HG02938 (cell line): ENCODE results near the gene AGAP3.

Experiments used
- ATAC-seq: cut with Tn5 transposase; IDR thresholded peaks from one replicate; pipeline ENCODE4 v1.9.1; 2021; ENCODE audit warnings: mild to moderate bottlenecking, moderate library complexity; ENCODE audit not compliant: unreplicated experiment

The AGAP3 gene

GRCh38 chr7:151122796-151123157, 36.5 kb downstream of the AGAP3 start:
- ATAC-seq: no peak

GRCh38 chr7:151123158-151123821, 37.0 kb downstream of the AGAP3 start:
- ATAC-seq: no peak

DNA sequence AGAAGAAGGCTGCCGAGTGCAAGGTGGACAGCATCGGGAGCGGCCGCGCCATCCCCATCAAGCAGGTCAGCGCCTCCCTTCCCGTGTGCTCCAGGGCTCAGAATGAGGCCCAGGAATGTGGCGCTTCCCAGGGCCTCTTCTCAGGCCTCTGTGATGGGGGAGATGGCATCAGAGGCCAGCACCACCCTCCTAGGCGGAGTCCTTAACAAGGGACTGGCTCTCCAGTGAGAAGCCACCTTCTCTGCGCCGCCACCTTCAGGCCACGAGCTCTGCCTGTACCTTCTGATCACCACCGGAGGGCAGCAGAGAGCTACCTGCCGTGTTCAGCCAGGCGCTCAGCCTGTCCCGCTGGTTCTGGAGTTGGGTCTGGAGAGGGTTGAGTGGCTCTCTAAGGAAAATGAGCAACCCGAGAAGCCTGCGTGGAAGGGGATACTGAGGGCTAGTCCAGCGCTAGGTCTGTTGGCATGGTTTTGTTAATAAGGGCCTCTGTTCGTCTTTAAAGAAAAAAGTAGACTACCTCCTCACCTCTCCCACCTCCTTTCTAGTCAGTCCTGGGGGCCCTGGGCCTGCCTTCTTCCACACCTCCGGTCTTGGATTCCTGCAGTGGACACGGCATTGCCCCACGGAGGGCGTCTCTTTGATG, 37.7 kb downstream of the AGAP3 start:
- ATAC-seq: no peak

- no peak for ATAC-seq
Observed at GRCh38 chr7:151124481-151124880, 38.2 kb downstream of the AGAP3 start.

GRCh38 chr7:151124899-151125399, 38.7 kb downstream of the AGAP3 start:
- ATAC-seq: no peak

DNA sequence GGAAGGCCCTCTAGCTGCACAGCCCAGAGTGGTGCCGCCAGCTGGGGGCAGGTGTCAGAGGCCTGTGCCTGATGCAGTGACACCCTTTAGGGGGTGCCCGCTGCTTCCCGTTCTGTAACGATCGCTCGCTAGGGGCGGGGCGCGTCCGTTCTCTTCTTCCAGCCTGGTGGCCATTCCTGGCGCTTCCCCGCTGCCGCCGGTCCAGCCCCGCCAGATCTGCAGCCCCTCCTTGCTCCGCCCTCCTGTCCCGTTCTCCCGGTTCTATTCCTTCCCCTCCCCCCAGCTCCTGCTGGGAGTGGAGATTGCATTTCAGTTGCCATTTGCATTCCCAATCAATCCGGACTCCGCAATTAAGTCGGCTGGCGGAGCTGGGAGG, 39.2 kb downstream of the AGAP3 start:
- no peak for ATAC-seq

DNA sequence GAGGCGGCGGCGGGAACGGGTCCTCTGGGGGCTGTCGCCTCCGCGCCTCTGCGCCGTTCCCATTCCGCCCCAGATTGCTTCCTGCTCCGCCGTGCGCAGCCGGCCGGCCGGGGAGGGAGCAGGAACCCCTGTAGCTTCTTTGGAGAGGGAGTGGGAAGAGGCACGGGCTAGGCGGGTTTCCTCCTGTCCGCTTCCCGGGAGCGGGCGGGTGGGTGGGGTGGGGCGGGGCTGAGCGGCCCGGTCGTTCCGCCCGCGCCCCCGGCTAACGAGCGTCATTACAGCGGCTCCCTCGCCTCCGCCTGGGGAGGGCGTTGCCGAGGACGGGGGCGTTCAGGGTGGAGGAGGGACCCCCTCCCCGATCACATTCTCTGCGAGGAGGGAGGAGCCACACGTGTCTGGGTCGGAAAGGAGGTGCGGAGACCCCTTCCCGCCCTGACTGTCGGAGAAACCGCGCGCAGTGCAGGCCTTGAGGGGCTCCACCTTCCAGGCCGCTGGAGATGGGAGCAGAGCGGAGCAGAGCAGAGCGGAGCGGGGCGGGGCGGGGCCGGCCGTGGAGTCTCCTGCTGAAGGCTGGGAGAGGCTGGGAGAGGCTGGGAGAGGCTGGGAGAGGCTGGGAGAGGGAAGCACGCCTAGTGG, 39.7 kb downstream of the AGAP3 start:
- ATAC-seq: no peak

DNA sequence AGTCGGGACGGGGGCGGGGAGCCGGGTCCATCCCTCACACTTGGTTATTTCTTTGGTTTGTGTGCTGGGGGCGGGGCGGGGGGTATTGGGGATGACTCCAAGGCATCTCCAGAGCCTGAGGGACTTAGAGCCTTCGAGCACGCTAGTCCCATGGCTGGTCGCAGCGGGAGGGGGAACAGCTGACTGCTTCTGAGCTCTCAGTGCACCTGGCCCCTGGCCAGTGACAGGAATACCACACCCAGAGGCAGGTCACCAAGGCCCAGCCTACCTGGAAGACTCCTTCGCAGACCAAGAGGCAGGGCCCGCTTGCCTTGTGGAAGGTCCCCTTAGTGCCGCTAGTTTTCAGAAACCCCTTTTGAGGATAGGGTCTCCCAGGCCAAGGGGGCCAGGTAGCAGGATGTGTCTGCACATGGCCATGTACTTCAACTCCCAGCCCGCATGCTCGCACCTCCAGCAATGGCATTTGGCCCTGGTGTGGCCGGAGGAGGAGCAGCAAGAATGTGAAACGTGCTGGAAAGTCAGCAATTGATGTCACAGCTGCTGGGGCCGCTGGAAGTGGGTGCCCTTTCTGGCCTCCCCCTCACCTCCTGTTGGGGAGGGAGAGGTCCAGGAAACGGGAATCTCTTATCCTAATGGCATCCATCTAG, 40.3 kb downstream of the AGAP3 start:
- no peak for ATAC-seq

DNA sequence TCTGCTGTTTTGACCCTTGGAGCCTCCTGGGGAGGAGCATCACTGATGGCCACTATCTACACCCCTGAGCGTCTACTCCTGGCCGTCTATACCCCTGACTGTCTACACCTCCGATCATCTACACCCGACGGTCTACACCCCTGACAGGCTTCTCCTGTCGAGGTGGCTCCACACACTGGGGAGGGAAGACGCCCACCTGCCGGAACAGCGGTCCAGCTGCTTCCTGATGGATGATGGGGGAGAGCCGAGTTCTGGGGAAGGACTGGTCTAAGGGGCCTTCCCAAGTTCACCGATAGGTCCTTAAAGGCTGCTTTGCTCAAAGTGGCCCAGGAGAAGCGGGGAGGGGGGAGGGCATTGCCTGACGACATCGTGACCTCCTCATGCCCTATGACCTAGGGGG, 41.9 kb downstream of the AGAP3 start:
- ATAC-seq: no peak

- ATAC-seq: no peak
Observed at GRCh38 chr7:151128716-151129115, 42.4 kb downstream of the AGAP3 start.

DNA sequence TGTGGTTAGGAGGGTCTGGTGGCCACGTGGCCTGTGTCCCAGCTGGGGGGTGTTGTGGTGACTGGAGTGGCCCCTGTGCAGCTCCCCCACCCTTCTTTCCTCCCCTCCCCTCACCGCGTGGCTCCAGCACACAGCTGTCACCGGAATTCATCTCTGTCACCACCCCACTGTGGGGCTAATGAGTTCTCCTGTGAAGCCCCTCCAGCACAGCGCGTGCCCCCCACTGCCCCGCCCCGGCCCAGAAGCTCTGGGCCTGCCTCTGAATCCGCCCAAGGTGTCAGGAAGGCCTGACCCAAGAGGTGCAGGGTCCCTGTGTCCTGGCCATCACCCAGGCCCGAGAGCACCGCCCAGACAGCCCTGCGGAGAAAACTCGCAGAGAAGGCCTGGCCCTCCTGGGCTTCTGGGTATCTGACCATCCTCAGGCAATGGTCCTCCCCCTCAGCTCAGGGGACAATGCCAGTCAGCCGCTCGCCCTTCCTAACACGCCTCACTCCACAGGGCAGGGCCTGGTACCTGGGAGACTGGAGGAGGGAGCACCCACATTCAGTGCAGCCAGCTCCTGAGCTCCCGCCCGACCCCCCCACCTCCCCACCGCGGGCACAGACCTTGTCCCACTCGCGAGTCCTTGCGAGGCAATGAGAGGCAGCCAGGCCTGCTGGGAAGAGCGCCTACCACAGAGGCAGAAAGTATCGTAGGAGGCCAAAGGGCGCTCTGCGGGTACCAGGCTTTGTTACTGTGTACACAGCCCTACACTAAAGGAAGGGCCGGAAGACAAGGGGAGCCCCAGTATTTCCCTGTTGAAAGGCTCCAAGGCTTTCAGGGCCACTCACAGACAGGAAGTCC, 43.1 kb downstream of the AGAP3 start:
- ATAC-seq: no peak

DNA sequence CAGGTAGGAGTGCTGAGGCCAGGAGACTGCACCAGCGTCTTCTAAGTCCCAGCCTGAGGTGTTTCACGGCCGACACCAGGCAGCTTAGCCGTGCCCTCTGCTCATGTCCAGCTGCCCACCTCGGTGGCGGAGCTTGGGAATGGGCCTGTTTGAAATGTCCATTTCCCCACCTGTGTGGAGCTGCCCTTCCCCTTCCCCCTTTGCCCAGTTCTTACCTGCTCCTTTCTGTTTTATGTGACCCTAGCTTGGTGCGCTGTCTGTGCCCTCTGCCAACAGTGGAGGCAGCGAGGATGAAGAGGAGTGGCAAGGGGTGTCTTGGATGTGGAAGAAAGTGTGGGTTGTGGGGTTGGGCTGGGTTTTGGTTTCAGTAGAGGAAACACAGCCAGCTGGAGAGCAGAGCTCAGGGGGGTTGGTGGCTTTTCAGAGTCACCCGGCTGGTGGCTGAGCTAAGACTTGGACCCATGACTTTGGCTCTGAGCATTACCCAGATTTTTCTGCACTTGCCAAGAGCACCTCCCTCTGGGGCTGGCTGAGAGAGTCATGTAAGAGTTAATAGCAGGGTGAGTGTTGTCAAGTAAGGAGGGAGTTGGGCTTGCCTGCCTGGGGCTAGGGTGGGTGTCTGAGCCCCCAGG, 43.8 kb downstream of the AGAP3 start:
- ATAC-seq: no peak

DNA sequence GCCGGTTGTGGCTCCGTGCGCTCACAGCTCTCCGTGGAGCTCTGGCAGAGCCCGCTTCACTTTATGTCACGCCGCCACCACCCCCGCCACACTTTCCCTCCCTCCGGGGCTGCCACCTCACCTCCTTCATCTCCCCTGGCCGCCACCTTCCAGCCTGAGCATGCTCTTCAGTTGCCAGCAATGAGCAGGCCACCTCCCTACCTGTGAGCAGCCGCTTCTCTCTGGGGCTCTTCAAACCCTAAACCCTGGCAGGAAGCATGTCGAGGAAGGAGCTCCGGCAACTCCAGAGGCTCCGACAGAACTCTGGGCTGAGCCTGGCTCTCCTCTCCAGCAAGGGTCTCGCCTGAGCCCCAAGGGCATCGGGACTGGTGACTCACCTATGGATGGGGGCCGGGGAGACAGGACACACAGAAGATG, 44.5 kb downstream of the AGAP3 start:
- ATAC-seq: no peak

GRCh38 chr7:151131224-151131591, 44.9 kb downstream of the AGAP3 start:
- no peak for ATAC-seq

- no peak for ATAC-seq
Observed at GRCh38 chr7:151131592-151132293, 45.5 kb downstream of the AGAP3 start.

- ATAC-seq: no peak
Observed at GRCh38 chr7:151132461-151133205, 46.4 kb downstream of the AGAP3 start.

DNA sequence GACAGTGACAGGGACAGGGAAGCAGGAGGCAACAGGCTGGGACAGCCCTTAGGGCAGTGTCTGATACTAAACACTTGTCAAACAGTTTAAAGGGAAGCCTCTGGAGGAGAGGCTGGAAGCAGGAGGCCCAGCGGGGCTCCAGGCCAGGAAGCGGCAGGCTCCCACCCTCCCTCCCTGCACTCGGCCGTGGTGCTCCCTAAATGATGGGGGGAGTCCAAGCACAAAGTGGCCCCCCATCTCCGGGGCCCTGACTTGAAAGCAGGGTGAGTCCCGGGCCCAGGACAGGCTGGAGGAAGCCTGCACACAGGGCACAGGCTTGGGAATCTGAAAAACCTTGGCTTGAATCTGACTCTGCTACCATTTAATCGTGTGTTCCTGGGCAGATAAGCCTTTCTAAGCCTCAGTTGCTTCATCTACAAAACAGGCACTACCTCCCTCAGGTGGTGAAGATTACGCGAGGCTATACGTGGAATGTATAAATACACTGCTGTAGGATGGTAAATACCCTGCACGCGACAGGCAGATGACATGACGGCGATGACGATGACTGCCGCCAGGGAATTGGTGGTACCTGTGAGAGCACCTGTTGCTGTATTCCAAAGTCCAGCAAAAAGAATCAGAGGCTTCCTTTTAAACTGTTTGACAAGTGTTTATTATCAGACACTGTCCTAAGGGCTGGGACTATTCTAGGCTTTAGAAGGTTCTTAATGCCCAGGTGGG, 47.2 kb downstream of the AGAP3 start:
- no peak for ATAC-seq

- no peak for ATAC-seq
Observed at GRCh38 chr7:151133986-151134742, 47.9 kb downstream of the AGAP3 start.
